GM06990 (cell line): ENCODE data around the gene COX17.
A peak's percentile ranks its signal among the peaks of the same experiment; 100 is the strongest.

Source experiments
- DNase-seq: peaks from one replicate; pipeline ENCODE4 v3.0.0-alpha.2; 2011; ENCODE audit not compliant: insufficient read length; ENCODE audit errors: extremely low read depth
- H3K27me3 ChIP-seq: replicated peaks from 2 replicates; pipeline ENCODE4 v1.6.0; 2011; ENCODE audit warnings: low read length; ENCODE audit not compliant: control insufficient read depth, insufficient read depth
- H3K36me3 ChIP-seq: 2 replicates; pipeline ENCODE4 v1.5.1; 2011; ENCODE audit warnings: low read length; ENCODE audit not compliant: control insufficient read depth, insufficient read depth
- H3K4me3 ChIP-seq: replicated peaks from 2 replicates; pipeline ENCODE4 v1.5.1; 2011; ENCODE audit warnings: low read depth, mild to moderate bottlenecking, control low read depth, low read length
- TF ChIP-seq, protein P1 (sequence below): IDR thresholded peaks from 2 replicates; pipeline ENCODE4 v1.5.1; 2011; ENCODE audit warnings: low read length, control low read depth, mild to moderate bottlenecking, inconsistent platforms; ENCODE audit not compliant: insufficient read depth, poor library complexity, severe bottlenecking

COX17 gene

DNA sequence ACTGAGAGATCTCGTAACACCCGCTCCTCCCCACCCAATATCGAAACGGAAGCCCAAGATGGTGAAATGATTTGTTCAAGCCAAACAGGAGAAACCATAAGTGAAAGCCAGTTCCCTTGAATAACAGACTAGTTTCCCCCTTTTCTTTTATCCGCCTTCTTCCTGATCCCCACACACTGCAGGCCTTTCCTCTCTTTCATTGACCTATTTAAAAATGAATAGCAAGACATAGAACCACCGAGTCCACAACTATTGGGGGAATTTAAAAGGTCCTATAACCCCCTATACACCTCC is 382 bp upstream of the COX17 start:
- DNase-seq, result no peak
- TF ChIP-seq, protein P1, sequence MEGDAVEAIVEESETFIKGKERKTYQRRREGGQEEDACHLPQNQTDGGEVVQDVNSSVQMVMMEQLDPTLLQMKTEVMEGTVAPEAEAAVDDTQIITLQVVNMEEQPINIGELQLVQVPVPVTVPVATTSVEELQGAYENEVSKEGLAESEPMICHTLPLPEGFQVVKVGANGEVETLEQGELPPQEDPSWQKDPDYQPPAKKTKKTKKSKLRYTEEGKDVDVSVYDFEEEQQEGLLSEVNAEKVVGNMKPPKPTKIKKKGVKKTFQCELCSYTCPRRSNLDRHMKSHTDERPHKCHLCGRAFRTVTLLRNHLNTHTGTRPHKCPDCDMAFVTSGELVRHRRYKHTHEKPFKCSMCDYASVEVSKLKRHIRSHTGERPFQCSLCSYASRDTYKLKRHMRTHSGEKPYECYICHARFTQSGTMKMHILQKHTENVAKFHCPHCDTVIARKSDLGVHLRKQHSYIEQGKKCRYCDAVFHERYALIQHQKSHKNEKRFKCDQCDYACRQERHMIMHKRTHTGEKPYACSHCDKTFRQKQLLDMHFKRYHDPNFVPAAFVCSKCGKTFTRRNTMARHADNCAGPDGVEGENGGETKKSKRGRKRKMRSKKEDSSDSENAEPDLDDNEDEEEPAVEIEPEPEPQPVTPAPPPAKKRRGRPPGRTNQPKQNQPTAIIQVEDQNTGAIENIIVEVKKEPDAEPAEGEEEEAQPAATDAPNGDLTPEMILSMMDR, result no peak
- Histone ChIP-seq H3K4me3 (peak overlapping the region; percentile 61), H3K36me3 (peaks cover 5% of the 10 kb centered on the region), H3K27me3 (no peaks in the 10 kb centered on the region)

DNA sequence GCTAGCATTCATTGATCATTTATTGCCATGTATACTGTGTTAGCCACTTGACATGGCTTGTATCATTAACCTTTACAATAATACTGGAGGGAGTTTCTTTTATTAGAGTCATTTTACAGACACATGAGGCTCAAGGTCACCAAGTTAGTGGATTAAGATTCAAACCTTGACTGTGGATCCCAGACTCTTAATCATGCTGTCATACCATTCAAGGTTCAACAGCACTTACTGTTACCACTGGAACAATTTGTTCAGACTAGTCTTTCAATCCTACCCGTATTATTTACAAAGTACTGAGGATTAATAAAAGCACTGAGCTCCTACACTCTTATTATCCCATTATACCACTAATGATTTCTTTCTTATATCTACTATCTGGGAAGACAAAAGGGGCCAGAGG is 1.2 kb downstream of the COX17 start:
- peaks cover 6% of the 10 kb centered on the region for H3K36me3 ChIP-seq
- no peaks in the 10 kb centered on the region for H3K27me3 ChIP-seq
- peak overlapping the region; percentile 75 for H3K4me3 ChIP-seq
- TF ChIP-seq, protein P1, result no peak
- no peak for DNase-seq

DNA sequence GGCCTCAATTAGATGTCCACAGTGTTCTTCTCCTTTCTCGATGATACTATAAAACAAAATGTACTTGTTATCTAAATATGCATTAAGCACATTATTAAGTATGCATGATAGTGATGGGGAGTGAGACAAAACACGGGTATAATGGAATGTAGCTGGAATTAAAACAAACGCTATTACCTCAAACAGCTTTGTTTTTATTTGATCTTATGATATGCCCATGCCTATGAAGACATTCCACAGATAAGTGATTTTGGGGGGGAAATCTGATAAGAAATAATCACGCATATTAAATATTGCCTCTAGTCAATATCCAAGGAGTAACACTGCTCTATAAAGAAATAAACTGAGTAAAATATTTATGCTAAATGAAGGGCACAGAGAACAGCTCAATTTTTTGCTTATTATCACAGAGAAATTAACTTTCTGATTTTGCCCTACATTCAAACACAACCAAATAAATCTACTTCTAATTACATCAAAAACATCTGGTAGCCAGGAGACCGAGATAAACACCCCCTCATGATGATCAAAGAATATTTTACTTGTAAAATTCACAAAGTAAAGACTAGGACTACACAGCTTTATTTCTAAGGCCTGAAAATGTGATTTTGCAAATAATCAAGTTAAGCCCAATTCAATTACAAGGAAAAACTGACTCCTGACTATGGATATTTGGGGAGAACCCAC is 1.9 kb downstream of the COX17 start:
- TF ChIP-seq, protein P1, result no peak
- H3K36me3 ChIP-seq, result peaks cover 6% of the 10 kb centered on the region
- H3K4me3 ChIP-seq, result peak overlapping the region; percentile 75
- no peak for DNase-seq
- no peaks in the 10 kb centered on the region for H3K27me3 ChIP-seq

DNA sequence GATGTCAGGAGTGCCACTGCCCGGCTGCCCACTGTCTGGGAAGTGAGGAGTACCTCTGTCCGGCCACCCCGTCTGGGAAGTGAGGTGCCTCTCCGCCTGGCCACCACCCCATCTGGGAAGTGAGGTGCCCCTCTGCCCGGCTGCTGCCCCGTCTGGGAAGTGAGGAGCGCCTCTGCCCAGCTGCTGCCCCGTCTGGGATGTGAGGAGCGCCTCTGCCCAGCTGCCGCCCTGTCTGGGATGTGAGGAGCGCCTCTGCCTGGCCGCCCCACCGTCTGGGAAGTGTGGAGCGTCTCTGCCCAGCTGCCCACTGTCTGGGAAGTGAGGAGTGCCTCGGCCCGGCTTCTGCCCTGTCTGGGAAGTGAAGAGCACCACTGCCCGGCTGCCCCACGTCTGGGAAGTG is 3.3 kb downstream of the COX17 start:
- H3K36me3 ChIP-seq, result peaks cover 6% of the 10 kb centered on the region

DNA sequence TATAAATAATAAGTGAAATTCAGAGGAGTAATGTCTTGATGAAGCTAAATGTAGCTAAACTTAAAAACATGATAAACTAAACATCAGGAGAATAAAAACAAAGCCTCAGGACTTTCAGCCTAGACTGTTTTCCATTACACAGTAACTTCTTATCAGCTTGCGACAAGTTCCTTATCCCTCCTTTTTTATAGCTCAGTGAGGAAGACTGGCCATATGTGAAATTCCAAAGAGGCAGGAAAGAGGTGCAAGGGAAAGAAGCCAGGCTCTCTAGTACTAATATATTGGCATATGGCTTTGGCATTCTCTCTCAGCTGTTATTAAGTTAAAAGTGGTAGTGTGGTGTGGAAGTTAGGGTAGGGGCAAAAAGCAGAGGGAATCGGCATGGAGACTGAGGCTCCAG is 4.4 kb downstream of the COX17 start:
- Histone ChIP-seq H3K4me3 (no peak overlapping the region), H3K27me3 (no peaks in the 10 kb centered on the region), H3K36me3 (peaks cover 6% of the 10 kb centered on the region)
- DNase-seq, result no peak
- TF ChIP-seq, protein P1, result no peak

More for the DNA sequence above, 3.3 kb downstream of the COX17 start:
- Histone ChIP-seq H3K27me3 (no peaks in the 10 kb centered on the region), H3K4me3 (no peak overlapping the region)
- DNase-seq, result no peak
- TF ChIP-seq, protein P1, result no peak
